T-helper 2 cell (primary cell): ENCODE data around the gene SGO2.
"Not testable (repeated sequence)": the region's sequence is repeated elsewhere in the genome, so short reads cannot be mapped to it uniquely, and the experiment has no call there.

Experiments
- DNase-seq, 5 experiments: peaks; one replicate each; pipeline versions ENCODE4 v3.0.0 to v3.0.0-alpha.2; 2012 to 2022

SGO2 gene

DNA sequence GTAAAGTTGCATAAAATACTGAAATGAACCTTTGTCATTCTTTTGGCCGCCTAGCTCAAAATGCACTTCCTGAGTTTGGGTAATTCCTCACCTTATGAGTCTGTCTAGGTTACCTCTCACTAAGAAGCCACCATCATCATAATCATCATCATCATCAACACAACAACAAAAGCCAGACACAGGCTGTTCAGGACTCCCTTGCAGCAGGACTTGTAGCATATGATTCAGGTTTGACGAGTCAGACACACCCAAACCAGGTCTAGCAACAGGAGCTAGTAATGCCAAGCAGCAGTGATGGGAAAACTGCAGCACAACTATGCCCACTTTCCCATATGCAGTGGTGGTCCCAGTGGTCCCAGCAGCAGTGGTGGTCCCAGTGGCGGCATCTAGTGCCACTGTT, 2.8 kb upstream of the SGO2 start:
- DNase-seq, result peak in 1 of 5 experiments; percentile 18

DNA sequence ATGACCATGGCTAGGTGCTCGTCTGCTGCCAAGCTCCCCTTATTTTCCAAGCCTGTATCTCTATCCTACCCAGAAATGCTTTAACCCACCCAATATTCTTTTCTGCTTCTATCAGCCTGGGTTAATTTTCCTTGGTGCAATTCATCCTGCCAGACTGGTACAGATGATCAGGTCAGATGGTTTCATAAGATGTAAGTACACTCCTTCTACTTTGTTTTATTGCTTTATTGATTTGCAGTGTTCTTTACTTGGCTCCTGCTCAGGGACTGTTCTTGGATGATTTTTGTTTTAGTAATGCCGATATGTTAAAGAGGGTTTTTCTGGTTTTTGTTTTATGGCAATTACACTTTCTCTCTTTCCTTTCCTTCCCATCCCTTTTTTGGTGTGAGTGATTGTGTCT, 2.4 kb upstream of the SGO2 start:
- DNase-seq, result no peak

DNA sequence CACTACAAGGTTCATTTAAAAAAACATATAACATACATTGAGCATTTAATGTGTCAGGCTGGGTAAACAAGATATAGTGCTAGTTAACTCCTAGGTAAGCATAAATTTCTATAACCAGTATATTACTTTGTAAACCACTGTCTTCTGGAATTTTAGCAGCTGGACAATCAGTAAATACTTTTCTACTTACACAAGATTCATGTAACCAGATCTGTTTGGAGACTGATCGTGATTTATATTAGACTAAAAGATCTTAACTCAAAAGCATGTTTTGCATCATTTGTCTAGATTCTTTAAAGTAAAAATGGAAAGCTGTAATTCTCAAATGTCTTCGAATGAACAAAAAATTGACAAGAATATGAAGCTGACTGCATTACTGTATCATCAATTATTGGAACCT, 941 bp upstream of the SGO2 start:
- DNase-seq, result no peak

DNA sequence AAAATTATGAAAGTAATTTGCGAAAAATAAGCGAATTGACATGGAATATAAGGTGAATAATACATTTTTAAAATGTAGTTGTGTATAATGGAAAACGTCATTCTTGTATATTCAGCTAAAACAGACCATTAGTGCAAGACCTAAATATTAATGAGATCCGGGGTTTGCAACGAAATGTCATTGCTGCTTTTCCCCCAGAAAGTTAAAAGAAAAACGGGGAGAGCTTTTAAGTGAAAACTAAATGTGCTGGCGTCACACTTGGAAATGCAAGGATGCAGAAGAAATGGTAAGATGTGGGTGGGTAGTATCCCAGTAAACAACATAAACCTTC, 491 bp upstream of the SGO2 start:
- DNase-seq, result no peak

DNA sequence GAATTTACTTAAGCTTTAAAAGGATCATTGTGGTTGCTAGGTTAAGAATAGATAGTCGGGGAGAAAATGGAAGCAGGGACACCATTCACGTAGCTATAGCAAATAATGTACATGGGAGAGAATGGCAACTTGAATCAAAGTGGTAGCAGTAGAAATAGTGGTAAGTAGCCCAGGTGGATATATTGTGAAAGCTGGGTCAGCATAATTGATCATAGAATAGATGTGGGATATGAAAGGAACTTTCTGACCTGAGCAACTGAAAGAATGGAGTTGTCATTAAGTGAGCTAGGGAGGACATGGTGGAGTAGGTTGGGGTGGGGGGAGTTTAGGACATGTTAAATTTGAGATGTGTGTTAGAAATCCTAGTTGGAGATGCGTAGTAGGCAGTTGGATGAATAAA, 2.2 kb downstream of the SGO2 start:
- no peak for DNase-seq

- no peak for DNase-seq
Measured at GRCh38 chr2:200533754-200534153, 7.7 kb downstream of the SGO2 start.

- no peak for DNase-seq
Measured at GRCh38 chr2:200534572-200534971, 8.6 kb downstream of the SGO2 start.

DNA sequence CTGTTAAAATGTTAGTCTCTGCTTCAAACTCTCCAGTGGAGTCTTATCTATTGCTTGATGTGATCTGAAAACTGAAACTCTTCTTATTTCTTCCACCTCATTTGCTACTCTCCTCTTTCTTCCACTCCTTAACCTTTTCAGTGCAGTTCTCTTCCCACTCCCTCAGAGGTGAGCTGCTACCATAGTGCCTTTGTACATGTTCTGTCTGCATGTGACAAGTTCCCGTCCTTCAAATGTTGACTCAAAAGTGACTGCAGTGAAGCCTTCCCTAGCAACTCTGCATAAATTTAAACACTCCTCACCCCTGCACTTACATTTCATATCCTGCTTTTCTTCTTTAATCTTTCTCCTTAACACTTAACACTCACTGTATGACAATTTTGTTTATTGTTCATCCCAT, 12.1 kb downstream of the SGO2 start:
- no peak for DNase-seq

GRCh38 chr2:200540793-200541192, 14.8 kb downstream of the SGO2 start:
- no peak for DNase-seq

DNA sequence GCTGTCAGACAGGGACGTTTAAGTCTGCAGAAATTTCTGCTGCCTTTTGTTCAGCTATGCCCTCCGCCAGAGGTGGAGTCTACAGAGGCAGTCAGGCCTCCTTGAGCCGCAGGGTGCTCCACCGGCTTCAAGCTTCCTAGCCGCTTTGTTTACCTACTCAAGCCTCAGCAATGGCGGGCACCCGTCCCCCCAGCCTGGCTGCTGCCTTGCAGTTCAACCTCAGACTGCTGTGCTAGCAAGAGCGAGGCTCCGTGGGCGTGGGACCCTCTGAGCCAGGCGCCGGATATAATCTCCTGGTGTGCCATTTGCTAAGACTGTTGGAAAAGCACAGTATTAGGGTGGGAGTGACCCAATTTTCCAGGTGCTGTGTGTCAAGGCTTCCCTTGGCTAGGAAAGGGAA, 40.6 kb downstream of the SGO2 start:
- not testable (repeated sequence) for DNase-seq

DNA sequence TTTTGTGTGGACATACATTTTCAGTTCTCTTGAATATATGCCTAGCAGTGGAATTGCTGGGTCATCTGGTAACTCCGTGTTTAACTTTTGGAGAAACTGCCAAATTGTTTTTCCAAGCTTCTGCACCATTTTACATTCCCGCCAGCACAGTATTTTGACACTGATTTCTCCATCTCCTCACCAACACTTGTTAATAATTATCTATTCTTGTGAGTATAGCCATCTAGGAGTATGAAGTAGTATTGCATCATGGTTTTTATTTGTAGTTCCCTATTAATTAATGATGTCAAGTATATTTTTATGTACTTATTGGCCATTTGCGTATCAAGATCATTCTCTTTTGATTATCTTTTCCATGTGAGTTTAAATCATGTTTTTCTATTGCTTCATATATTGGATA, 41.9 kb downstream of the SGO2 start:
- DNase-seq, result no peak

DNA sequence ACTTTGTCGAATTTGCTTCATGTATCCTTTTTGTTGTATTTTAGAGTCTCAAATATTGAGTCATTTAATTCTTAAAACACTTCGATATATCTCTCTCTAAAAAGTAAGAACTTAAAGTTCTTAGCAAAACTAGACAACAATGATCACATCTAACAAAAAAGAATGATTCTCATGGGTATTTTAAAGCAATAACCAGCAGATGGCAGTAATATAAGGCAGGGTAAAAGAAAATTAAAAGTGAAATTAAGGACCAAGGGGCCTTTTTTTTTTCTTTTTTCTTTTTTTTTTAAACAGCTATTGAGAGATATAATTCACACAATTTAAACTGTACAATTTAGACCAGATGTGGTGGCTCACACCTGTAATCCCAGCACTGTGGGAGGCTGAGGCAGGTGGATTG, 50.0 kb downstream of the SGO2 start:
- DNase-seq, result peak in 1 of 5 experiments; percentile 37

DNA sequence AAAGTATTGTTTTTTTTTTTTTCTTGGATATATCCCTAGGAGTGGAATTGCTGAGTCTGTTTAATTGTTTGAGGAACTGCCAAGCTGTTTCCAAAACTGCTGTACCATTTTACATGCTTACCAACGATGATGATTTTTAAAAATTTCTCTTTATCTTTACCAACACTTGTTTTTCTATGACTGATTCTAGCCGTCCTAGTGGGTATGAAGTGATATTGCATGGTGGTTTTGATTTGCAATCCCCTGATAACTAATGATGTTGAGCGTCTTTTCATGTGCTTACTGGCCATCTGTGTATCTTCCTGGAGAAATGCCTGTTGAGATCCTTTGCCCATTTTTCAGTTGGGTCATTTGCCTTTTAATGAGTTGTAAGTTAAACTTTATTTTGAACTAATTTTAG, 51.0 kb downstream of the SGO2 start:
- no peak for DNase-seq

GRCh38 chr2:200578778-200579177, 52.8 kb downstream of the SGO2 start:
- DNase-seq, result peak in 1 of 5 experiments; percentile 44

DNA sequence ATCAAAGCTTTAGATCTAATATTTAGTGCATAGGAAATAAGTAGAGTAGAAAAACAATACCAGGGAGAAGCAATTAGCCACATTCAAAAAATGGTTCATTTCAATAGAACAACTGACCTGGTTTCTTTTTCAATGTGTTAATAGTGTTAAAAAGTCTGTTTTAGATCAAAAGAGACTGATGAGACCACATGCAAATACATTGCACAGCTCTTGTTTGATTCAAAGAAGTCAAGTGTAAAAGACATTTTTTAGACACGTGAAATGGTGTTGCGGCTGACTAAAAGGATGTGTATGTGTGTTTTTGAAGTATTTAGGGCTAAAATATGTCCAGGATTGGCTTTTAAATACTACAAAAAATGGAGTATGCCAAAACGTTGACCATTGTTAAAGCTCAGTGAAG, 58.6 kb downstream of the SGO2 start:
- no peak for DNase-seq

GRCh38 chr2:200585340-200585729, 59.3 kb downstream of the SGO2 start:
- DNase-seq, result no peak

DNA sequence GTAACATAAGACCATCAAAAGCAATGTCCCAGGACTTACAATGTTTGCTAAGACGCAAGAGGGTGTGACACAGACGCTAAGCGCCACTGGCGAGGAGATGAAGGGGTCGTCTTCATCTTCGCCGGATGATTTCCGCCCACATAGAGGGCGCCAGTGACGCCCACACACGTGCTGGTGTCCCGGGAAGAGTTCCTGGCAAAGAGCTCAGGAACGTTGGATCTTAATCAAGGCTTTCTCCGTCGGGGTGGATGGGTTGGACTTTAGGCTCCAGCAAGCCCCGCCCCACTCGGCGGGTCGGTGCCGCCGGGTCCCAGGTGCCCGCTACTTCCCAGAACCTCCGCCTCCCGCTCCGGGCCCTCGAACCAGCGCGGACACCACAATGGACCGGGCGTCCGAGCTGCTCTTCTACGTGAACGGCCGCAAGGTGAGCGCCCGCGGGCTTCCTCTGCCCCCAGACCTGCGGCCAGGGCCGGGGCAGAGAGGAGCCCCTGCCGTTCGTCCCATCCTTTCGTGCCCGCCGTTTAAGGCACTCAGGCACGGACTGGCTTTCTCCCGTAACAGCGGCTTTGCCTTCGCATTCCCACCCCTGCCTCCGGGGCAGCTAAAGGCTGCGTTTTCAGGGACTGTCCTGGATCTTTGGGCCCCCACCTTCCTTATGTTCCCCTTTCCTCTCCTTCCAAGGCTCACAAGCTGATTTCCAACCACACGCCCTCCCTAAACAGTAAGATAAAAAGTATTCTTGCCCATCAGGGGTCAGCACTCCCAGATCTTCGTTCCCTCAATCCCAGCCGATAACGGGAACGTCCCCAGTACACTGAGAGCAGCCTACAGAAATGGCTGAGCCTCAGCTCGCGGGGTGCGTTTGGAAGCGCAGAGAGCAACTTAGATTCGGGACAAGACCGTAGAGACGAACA, 60.0 kb downstream of the SGO2 start, which contains the start of gene AOX1:
Gene AOX1 (plus strand): TSS at position 285 of the 914 bp plus-strand sequence. CDS start 95 bp downstream, at position 380.
- peak in 2 of 5 experiments; percentile 7 to 24 for DNase-seq

DNA sequence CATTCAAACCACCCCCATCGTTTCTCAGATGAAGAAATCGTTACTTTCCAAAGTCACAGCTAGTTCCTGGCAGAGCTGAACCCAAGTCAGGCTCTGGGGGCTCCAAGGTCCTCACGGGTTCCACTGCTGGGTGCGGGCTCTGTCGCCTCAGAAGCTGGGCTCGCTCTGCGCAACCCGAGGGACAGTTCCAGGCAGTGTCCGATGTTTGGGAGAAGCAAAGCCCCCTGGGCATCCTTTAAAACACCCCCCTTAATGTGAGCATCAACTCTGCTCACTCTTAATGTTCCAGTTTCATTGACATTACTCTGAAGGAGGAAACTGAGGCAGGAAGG, 60.6 kb downstream of the SGO2 start:
- no peak for DNase-seq

- DNase-seq, result no peak
Measured at GRCh38 chr2:200587007-200587616, 61.1 kb downstream of the SGO2 start.

DNA sequence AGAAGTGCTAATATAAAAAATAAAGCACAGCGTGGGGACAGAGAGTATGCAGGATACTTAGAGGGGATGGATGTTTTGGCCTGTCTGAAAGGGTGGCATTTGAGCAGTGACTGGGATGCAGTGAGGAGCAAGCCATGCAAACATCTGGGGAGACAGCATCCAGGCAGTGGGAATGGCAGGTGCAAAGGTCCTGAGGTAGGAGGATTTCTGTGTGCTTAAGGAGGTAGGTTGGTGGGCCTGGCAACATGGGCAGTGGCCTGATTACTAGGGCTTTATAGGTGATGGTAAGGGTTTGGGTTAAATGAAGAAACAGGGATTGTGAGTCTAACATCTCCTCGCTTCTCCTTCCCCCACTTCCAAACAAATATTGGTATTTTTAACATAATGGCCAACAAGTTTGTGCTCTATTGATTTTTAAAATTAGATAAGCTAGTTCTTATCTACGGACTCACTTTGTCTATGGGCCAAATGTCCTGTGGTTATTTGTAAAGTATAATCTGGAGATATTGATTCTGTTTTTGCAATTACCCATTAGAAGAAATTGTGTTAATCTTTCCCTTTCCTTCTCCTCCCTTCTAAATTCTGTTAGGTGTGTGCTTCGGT, 62.2 kb downstream of the SGO2 start:
- no peak for DNase-seq

DNA sequence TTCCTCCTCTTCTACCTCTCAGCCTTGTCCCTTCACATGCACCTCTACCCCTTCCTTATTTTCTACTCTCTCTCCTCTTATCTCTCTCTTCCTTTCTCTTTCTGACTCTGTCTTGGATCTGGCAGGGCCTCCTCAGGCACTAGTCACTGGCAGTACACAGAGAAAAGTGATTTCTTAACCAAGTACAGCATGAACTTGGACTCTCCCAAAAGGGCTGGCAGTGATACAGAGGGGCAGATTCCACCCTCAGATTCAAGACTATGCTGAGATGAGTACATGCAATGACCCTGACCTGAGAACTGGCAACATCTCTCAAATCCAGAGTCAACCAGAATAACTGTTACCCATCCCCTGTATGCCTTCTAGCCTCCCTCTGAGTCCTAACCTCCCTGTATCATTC, 64.1 kb downstream of the SGO2 start:
- DNase-seq, result no peak

GRCh38 chr2:200591308-200591707, 65.3 kb downstream of the SGO2 start:
- DNase-seq, result no peak

GRCh38 chr2:200592406-200593075, 66.5 kb downstream of the SGO2 start:
- DNase-seq, result peak in 1 of 5 experiments; percentile 34

- no peak for DNase-seq
Measured at GRCh38 chr2:200593905-200594304, 67.9 kb downstream of the SGO2 start.
